GM12878 (cell line): Measurements from ENCODE around the gene HSFX3.

ENCODE experiments used
- EZH2 ChIP-seq: IDR thresholded peaks from 2 replicates; pipeline ENCODE4 v1.6.1; 2012; ENCODE audit warnings: low read depth, mild to moderate bottlenecking, control low read depth, inconsistent platforms, low read length, borderline replicate concordance; ENCODE audit not compliant: control insufficient read depth
- REST ChIP-seq: IDR thresholded peaks from 2 replicates; pipeline ENCODE4 v1.6.1; 2012; ENCODE audit warnings: mild to moderate bottlenecking, low read depth, low read length
- ZBTB4 ChIP-seq: fragments of 450-650 bp; formaldehyde crosslinking; IDR thresholded peaks from 2 replicates; pipeline ENCODE4 v1.4.0; 2022; ENCODE audit warnings: mild to moderate bottlenecking, moderate library complexity

- TF ChIP-seq REST (no peak), ZBTB4 (no peak), EZH2 (no peak)
These were observed 37.4 kb downstream of the HSFX3 start for GRCh38 chrX:149512225-149512885.
